ENCODE results near the gene RAB6A.

RAB6A gene

GRCh38 chr11:73651661-73652045 lies 109.2 kb downstream of the RAB6A start:
- no peak for TF ChIP-seq CTCF (IDR thresholded peaks at IDR 0.05; ENCODE audit: low read depth, low read length)
- no peak overlapping the region for H3K27ac ChIP-seq
- H3K36me3 ChIP-seq, result peaks cover 23% of the 10 kb centered on the region
- no peak overlapping the region for H3K4me3 ChIP-seq (ENCODE audit: low read depth, low read length)
- no peaks in the 10 kb centered on the region for H3K9me3 ChIP-seq (ENCODE audit: severe bottlenecking)
- H3K27me3 ChIP-seq (ENCODE audit: insufficient read depth, low read depth, severe bottlenecking), result no peaks in the 10 kb centered on the region
- no peak for DNase-seq

GRCh38 chr11:73651252-73651651 lies 109.6 kb downstream of the RAB6A start:
- Histone ChIP-seq H3K4me3 (ENCODE audit: low read depth, low read length) (no peak overlapping the region), H3K9me3 (ENCODE audit: severe bottlenecking) (no peaks in the 10 kb centered on the region), H3K27me3 (ENCODE audit: insufficient read depth, low read depth, severe bottlenecking) (no peaks in the 10 kb centered on the region), H3K27ac (no peak overlapping the region), H3K36me3 (peaks cover 19% of the 10 kb centered on the region)
- no peak for DNase-seq
- no peak for TF ChIP-seq CTCF (IDR thresholded peaks at IDR 0.05; ENCODE audit: low read depth, low read length)

- Histone ChIP-seq H3K27ac (no peak overlapping the region), H3K4me3 (ENCODE audit: low read depth, low read length) (no peak overlapping the region), H3K27me3 (ENCODE audit: insufficient read depth, low read depth, severe bottlenecking) (no peaks in the 10 kb centered on the region), H3K36me3 (peaks cover 14% of the 10 kb centered on the region), H3K9me3 (ENCODE audit: severe bottlenecking) (no peaks in the 10 kb centered on the region)
- DNase-seq, result no peak
- TF ChIP-seq CTCF (IDR thresholded peaks at IDR 0.05; ENCODE audit: low read depth, low read length), result no peak
These were observed 110.5 kb downstream of the RAB6A start for GRCh38 chr11:73650400-73650799.

GRCh38 chr11:73649206-73649605 lies 111.7 kb downstream of the RAB6A start:
- TF ChIP-seq CTCF (IDR thresholded peaks at IDR 0.05; ENCODE audit: low read depth, low read length), result no peak

GRCh38 chr11:73648571-73649046 lies 112.3 kb downstream of the RAB6A start:
- TF ChIP-seq CTCF (IDR thresholded peaks at IDR 0.05; ENCODE audit: low read depth, low read length), result no peak
- H3K36me3 ChIP-seq, result peaks cover 14% of the 10 kb centered on the region
- no peak for DNase-seq
- H3K27ac ChIP-seq, result peak overlapping the region; percentile 76
- H3K4me3 ChIP-seq (ENCODE audit: low read depth, low read length), result peak overlapping the region; percentile 4; the same call in 1 of the 2 replicates
- H3K27me3 ChIP-seq (ENCODE audit: insufficient read depth, low read depth, severe bottlenecking), result no peaks in the 10 kb centered on the region
- no peaks in the 10 kb centered on the region for H3K9me3 ChIP-seq (ENCODE audit: severe bottlenecking)

More at GRCh38 chr11:73649206-73649605, 111.7 kb downstream of the RAB6A start:
- DNase-seq, result peak; percentile 73
- Histone ChIP-seq H3K27ac (peak overlapping the region; percentile 76), H3K36me3 (peaks cover 14% of the 10 kb centered on the region), H3K4me3 (ENCODE audit: low read depth, low read length) (peak overlapping the region; percentile 4; the same call in 1 of the 2 replicates), H3K9me3 (ENCODE audit: severe bottlenecking) (no peaks in the 10 kb centered on the region), H3K27me3 (ENCODE audit: insufficient read depth, low read depth, severe bottlenecking) (no peaks in the 10 kb centered on the region)

GRCh38 chr11:73648121-73648520 lies 112.8 kb downstream of the RAB6A start:
- Histone ChIP-seq H3K9me3 (ENCODE audit: severe bottlenecking) (no peaks in the 10 kb centered on the region), H3K27me3 (ENCODE audit: insufficient read depth, low read depth, severe bottlenecking) (no peaks in the 10 kb centered on the region), H3K36me3 (peaks cover 9% of the 10 kb centered on the region), H3K27ac (peak overlapping the region; percentile 76), H3K4me3 (ENCODE audit: low read depth, low read length) (no peak overlapping the region)
- TF ChIP-seq CTCF (IDR thresholded peaks at IDR 0.05; ENCODE audit: low read depth, low read length), result no peak
- DNase-seq, result no peak

Measured in WERI-Rb-1 (cell line).